HUES48 (cell line): ENCODE measurements around the gene KCNAB2.

Experiments used
- H3K27ac ChIP-seq: one replicate; pipeline ENCODE4 v1.7.0; 2013; ENCODE audit warnings: low read depth, low read length, inconsistent platforms
- H3K27me3 ChIP-seq: 2 replicates; pipeline ENCODE4 v1.6.1; 2013; ENCODE audit warnings: mild to moderate bottlenecking, low read length; ENCODE audit not compliant: control insufficient read depth, insufficient read depth
- H3K36me3 ChIP-seq: 2 replicates; pipeline ENCODE4 v1.6.1; 2013; ENCODE audit warnings: low read length; ENCODE audit not compliant: control insufficient read depth, insufficient read depth
- H3K4me1 ChIP-seq: 2 replicates; pipeline ENCODE4 v1.6.1; 2013; ENCODE audit warnings: mild to moderate bottlenecking, low read length; ENCODE audit not compliant: control insufficient read depth, insufficient read depth
- H3K4me3 ChIP-seq: 2 replicates; pipeline ENCODE4 v1.5.1; 2013; ENCODE audit warnings: mild to moderate bottlenecking, low read depth, low read length
- H3K9ac ChIP-seq: 2 replicates; pipeline ENCODE4 v1.6.1; 2013; ENCODE audit warnings: mild to moderate bottlenecking, low read depth, low read length, moderate library complexity
- H3K9me3 ChIP-seq: 2 replicates; pipeline ENCODE4 v1.6.1; 2013; ENCODE audit warnings: low read length; ENCODE audit not compliant: control insufficient read depth, insufficient read depth

Gene KCNAB2

DNA sequence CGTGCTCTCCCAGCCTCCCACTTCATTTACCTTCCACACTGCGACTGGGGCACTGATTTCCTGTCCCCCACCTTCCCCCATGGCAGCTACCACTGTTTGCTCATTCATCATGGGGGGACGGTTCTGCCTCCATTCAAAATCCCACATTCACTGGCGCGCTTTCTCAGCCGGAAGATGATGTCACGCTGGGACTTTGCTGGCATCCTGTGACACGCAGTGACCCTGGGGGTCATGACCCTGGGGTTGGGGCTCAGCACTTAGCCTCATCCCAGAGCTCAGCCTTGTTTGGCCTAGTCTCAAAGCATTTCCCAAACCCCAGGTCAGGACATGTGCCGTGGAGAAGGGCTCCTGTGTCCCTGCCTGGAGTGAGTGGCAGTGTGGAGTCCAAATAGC lies 582 bp upstream of the KCNAB2 start:
- H3K9ac ChIP-seq = no peak overlapping the region
- H3K27ac ChIP-seq = no peak overlapping the region
- H3K4me3 ChIP-seq = no peak overlapping the region
- no peaks in the 10 kb centered on the region for H3K9me3 ChIP-seq
- no peaks in the 10 kb centered on the region for H3K27me3 ChIP-seq
- H3K4me1 ChIP-seq = no peaks in the 10 kb centered on the region
- no peaks in the 10 kb centered on the region for H3K36me3 ChIP-seq

DNA sequence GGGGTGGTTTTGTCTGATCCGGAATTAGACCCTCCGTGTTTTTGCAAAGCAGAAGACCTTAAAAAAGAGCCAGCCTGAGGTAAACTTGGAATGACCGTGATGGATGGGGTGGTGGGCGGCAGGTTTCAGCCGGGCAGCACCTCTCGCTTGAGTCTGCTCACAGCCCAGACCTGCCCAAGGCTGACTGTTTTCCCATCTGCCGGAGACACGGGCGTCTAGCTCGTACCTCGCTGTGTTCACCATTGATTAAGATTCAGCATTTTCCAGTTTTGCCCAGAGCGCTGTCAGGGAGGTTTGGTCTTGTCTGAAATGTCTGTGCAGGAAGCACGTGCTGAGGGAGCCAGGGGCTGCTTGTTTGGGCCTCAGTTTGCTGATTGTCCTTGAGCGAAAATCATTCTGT lies 591 bp downstream of the KCNAB2 start:
- Histone ChIP-seq H3K27ac (no peak overlapping the region), H3K4me1 (no peaks in the 10 kb centered on the region), H3K9ac (no peak overlapping the region), H3K36me3 (no peaks in the 10 kb centered on the region), H3K9me3 (no peaks in the 10 kb centered on the region), H3K4me3 (no peak overlapping the region), H3K27me3 (no peaks in the 10 kb centered on the region)

DNA sequence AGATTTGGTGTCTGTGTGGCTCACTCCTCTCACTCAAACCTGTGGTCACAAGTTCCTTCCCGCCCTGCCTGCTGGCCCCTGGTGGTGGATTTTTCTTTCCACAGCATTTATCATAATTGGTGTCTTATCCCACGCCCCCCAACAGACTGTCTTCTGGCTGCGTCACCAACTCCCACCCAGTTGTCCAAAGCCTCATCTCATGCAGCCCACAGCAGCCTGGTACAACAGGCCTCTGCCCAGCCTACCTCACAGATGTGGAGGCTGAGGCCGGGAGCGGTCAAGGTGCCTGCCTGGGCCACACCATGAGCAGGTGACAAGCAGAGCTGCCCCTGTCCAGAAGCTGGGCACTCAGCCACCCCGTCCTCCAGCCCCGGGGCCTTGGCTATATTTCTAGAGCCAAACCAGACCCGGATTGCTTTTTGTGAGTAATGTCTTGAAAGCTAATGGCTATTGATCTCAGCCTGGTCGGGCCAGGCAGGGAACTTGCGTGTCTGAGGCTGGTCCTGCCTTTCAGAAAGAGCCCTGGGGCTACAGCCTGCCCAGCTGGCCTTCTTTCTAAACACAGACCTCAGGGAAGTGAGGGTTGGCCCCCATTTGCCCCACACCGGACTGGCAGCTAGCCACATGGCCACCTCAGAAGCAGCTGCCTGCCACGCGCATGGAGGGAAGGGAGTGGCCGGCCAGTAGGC lies 2.6 kb downstream of the KCNAB2 start:
- Histone ChIP-seq H3K4me3 (no peak overlapping the region), H3K4me1 (peaks cover 8% of the 10 kb centered on the region), H3K36me3 (no peaks in the 10 kb centered on the region), H3K27ac (no peak overlapping the region), H3K27me3 (no peaks in the 10 kb centered on the region), H3K9ac (no peak overlapping the region), H3K9me3 (no peaks in the 10 kb centered on the region)

DNA sequence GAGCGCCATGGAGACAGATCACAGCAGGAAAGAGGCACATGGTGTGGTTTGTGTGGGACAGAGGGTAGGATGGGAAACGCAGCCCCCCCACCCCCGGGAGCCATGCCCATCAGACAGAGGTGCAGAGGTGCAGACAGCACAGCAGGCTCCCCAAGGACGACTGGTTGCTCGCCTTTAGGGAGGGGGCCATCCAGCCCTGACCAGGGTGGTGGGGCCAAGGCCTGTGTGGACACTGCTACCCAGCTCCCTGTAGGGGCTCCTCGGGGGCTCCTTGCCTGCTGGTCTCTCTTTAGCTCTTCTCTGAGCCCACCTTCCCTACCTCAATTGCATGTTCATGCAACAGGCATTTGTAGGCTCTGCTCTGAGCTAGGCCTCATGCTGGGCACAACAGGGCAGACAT lies 3.7 kb downstream of the KCNAB2 start:
- Histone ChIP-seq H3K27me3 (no peaks in the 10 kb centered on the region), H3K9me3 (no peaks in the 10 kb centered on the region), H3K4me3 (no peak overlapping the region), H3K36me3 (no peaks in the 10 kb centered on the region), H3K4me1 (peaks cover 8% of the 10 kb centered on the region), H3K27ac (no peak overlapping the region), H3K9ac (no peak overlapping the region)

DNA sequence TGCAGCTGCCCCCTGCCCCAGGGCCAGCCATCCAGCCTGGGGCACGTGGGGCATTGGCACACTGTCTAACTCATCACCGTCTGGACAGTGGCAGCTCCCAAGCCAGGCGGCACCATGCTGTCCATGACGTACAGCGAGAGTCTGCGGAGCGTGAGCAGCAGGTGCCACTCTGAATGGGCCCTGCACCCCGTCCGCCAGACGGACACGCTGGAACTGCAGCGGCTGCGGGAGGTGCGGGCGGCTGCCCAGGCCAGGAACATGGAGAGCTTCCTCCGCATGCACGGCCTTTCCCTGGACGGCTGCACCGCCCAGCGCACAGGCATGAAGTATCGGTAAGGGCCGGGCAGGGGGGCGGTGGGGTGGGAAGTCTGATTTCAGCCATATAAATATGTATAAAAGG lies 5.7 kb downstream of the KCNAB2 start:
- H3K27ac ChIP-seq = no peak overlapping the region
- no peaks in the 10 kb centered on the region for H3K9me3 ChIP-seq
- no peaks in the 10 kb centered on the region for H3K36me3 ChIP-seq
- no peaks in the 10 kb centered on the region for H3K27me3 ChIP-seq
- H3K4me1 ChIP-seq = peaks cover 8% of the 10 kb centered on the region
- H3K4me3 ChIP-seq = no peak overlapping the region
- no peak overlapping the region for H3K9ac ChIP-seq

DNA sequence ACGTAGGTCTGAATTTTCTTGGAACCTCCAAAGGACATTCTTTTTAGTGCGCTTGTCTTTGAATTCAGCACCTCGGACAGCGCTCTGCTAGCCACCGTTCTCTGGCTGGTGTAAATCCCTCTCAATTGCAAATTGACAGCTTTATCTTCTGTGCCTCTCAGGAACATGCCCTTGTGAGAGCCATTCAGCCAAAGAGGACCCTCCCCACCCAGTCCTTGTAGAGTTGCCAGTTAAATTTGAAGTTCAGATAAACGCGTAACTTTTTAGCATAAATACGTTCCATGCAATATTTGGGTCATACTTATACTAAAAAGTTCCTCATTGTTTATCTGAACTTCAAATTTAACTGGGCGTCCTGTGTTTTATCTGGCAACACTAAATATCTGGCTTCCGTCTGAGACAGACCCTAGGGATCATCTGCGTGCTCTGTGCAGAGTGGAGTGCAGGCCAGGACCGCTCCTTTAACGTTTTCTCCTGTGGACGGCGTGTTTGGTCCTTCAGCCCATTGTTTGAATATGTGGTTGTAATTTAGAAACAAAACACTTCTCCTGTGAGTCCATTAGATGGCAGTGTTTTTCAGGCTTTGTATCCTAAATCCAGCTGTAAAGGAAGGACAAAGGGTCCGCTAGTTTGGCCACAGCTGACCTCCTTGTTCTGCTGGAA lies 7.0 kb downstream of the KCNAB2 start:
- H3K9ac ChIP-seq = no peak overlapping the region
- H3K9me3 ChIP-seq = no peaks in the 10 kb centered on the region
- H3K27ac ChIP-seq = no peak overlapping the region
- no peaks in the 10 kb centered on the region for H3K27me3 ChIP-seq
- H3K36me3 ChIP-seq = no peaks in the 10 kb centered on the region
- peaks cover 8% of the 10 kb centered on the region for H3K4me1 ChIP-seq
- peak overlapping the region; percentile 35 for H3K4me3 ChIP-seq

DNA sequence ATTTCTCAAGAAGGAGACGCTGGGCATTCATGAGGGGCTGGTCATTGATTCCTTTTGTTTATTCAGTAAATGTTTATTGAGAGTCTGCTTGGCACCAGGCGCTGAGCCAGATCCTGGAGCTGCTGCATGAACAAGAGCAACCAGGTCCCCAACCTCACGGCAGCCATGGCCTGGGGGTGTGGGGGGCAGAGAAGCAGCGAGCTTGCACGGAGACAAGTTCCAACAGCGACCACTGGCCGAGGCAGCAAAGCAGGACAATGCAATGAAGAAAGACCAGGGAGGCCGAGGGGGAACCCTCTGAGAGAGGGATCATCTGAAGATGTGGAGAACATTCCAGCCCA lies 7.5 kb downstream of the KCNAB2 start:
- H3K9me3 ChIP-seq = no peaks in the 10 kb centered on the region
- peaks cover 8% of the 10 kb centered on the region for H3K4me1 ChIP-seq
- no peaks in the 10 kb centered on the region for H3K36me3 ChIP-seq
- no peak overlapping the region for H3K27ac ChIP-seq
- no peak overlapping the region for H3K9ac ChIP-seq
- H3K27me3 ChIP-seq = no peaks in the 10 kb centered on the region
- H3K4me3 ChIP-seq = no peak overlapping the region

DNA sequence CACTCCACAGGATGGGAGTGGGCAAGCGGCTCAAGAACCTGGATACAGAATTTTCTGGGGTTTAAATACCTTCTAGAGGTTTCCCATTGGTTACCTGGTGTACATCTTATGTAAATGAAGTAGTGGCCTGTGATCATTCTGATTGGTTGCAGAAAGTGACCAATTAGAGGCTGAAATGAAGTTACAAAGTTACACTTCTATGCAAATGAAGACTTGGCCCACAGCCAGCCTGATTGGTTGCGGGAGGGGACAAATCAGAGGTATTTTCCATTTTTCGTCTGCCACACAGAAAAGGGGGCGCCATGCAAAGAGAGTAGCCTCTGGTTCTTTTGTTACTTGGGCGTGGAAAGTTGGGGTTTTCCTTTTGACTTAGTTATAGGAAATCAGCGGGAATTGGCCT lies 8.9 kb downstream of the KCNAB2 start:
- Histone ChIP-seq H3K4me1 (peaks cover 8% of the 10 kb centered on the region), H3K27me3 (no peaks in the 10 kb centered on the region), H3K9ac (no peak overlapping the region), H3K27ac (no peak overlapping the region), H3K36me3 (no peaks in the 10 kb centered on the region), H3K9me3 (no peaks in the 10 kb centered on the region), H3K4me3 (no peak overlapping the region)

DNA sequence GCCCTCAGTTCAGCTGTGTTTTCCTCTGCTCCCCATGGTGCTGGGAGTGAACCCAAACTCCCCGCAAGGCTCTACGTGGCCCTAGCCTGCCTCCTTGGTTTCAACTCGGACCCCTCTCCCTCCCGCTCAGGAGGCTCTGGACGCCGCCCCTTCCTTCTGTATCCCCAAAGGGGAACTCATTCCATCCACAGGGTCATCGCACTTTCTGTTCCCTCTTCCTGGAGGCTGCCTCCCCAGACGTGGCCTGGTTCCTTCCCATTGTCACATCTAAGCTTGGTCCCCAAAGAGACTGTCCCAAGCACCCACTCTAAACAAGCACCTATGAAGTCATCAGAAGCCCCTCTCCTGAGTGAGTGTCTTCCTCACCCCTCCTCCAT lies 10.9 kb downstream of the KCNAB2 start:
- Histone ChIP-seq H3K4me3 (no peak overlapping the region), H3K9me3 (no peaks in the 10 kb centered on the region), H3K27me3 (no peaks in the 10 kb centered on the region), H3K27ac (no peak overlapping the region), H3K9ac (no peak overlapping the region), H3K36me3 (no peaks in the 10 kb centered on the region), H3K4me1 (peaks cover 8% of the 10 kb centered on the region)

DNA sequence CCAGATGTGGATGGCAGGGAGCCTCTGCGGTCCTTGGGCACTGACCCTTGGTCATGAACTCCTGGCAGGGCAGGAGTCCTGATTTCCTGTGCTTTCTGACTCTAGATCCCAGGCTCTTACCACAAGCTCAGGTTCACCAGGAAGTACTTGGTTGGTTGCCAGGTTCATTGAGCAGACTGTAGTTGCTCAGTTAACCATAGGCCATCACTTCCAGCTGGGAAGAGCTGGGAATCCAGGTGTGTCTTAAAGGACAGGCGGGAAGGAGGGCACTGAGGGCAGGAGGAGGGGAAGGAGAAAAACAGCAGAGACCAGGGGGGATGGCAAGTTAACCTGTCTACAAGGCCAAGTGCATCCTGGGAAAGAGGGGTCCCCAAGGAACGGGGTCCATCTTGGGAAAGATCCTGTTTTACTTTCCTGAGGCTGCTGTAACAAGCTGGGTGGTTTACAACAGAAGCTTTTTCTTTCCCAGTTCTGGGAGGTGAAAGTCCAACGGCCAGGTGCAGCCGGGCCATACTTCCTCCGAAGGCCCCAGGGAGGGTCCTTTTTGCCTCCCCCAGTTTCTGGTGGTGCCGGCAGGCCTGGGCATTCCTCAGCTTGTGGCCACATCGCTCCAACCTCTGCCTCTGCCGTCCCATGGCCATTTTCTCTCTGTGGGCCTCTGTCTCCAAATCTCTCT lies 11.6 kb downstream of the KCNAB2 start:
- H3K4me1 ChIP-seq = peaks cover 8% of the 10 kb centered on the region
- no peaks in the 10 kb centered on the region for H3K36me3 ChIP-seq
- H3K9ac ChIP-seq = no peak overlapping the region
- no peak overlapping the region for H3K27ac ChIP-seq
- no peak overlapping the region for H3K4me3 ChIP-seq
- H3K9me3 ChIP-seq = no peaks in the 10 kb centered on the region
- no peaks in the 10 kb centered on the region for H3K27me3 ChIP-seq

DNA sequence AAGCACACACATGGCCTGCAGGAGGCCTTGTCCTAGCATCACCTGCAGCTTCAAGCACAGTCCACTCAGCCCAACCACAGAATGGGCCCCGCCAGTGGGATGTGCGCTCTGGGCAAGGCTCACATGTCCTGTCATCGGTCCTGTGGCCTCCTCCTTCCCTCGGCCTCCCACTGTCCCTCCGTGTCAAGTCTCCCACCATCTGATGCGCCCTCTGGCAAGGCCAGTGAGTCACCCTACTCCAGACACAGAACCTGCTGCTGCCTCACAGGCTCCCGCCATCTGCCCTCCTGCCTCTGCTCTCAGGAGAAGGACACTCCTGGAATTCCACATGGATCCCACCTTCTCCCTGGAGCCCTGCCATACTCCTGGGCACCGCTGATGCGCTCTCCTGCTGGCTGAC lies 14.2 kb downstream of the KCNAB2 start:
- Histone ChIP-seq H3K4me3 (no peak overlapping the region), H3K27me3 (no peaks in the 10 kb centered on the region), H3K36me3 (no peaks in the 10 kb centered on the region), H3K9me3 (no peaks in the 10 kb centered on the region), H3K4me1 (no peaks in the 10 kb centered on the region), H3K9ac (no peak overlapping the region), H3K27ac (no peak overlapping the region)
